ENCODE results near the gene RNLS. TPM values are rescaled to one million over a fixed set of nuclear protein-coding genes. Genes with fewer than 3 reads are reported as not detected.

The RNLS gene
- total and polyA plus RNA-seq, 3 donors from 2014 or later, result 13.0 to 27.4 (median 27.1) TPM

DNA sequence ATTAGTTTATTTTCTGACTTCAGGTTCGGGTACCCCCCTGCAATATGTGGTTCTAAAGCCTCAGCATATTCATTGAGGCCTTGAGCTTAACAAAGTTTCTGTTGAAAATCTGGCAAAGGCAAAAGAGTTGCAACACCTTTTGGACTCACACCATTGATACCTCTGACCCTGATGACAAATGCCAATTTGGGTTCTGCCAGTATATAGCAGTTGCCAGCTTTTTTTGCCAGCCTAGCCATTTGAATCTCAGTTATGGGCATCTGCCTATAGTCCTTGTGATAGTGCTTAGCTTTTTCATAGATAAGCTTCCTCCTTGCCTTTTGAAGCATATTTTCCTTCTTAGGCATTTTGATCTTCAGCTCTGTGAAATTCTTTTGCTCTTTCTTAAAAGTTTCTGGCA is 35.4 kb upstream of the RNLS start:
- intact Hi-C loops (cut with DNase I; ENCODE audit: low total_unique reads), result no loop called here
- no peaks in the 10 kb centered on the region for H3K36me3 ChIP-seq (ENCODE audit: low read depth, missing control alignments)
- 82% methylated on average over 1 of the region's 1 CpG for WGBS, 2 donors
- H3K9me3 ChIP-seq, result no peaks in the 10 kb centered on the region
- no peaks in the 10 kb centered on the region for H3K4me1 ChIP-seq
- no peak for DNase-seq
- no peak overlapping the region for H3K27ac ChIP-seq
- H3K4me3 ChIP-seq, result no peak overlapping the region
- no peaks in the 10 kb centered on the region for H3K27me3 ChIP-seq
- TF ChIP-seq, protein P1, sequence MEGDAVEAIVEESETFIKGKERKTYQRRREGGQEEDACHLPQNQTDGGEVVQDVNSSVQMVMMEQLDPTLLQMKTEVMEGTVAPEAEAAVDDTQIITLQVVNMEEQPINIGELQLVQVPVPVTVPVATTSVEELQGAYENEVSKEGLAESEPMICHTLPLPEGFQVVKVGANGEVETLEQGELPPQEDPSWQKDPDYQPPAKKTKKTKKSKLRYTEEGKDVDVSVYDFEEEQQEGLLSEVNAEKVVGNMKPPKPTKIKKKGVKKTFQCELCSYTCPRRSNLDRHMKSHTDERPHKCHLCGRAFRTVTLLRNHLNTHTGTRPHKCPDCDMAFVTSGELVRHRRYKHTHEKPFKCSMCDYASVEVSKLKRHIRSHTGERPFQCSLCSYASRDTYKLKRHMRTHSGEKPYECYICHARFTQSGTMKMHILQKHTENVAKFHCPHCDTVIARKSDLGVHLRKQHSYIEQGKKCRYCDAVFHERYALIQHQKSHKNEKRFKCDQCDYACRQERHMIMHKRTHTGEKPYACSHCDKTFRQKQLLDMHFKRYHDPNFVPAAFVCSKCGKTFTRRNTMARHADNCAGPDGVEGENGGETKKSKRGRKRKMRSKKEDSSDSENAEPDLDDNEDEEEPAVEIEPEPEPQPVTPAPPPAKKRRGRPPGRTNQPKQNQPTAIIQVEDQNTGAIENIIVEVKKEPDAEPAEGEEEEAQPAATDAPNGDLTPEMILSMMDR (IDR thresholded peaks at IDR 0.05), result no peak
- no peak for TF ChIP-seq POLR2A (IDR thresholded peaks at IDR 0.05)

GRCh38 chr10:88617772-88618300 is 34.7 kb upstream of the RNLS start:
- Histone ChIP-seq H3K27ac (no peak overlapping the region), H3K9me3 (no peaks in the 10 kb centered on the region), H3K4me1 (no peaks in the 10 kb centered on the region), H3K36me3 (ENCODE audit: low read depth, missing control alignments) (no peaks in the 10 kb centered on the region), H3K4me3 (no peak overlapping the region), H3K27me3 (no peaks in the 10 kb centered on the region)
- WGBS, 2 donors, result 75 to 97% methylated on average over 1 of the region's 1 CpG
- intact Hi-C loops (cut with DNase I; ENCODE audit: low total_unique reads), result no loop called here
- TF ChIP-seq, protein P1 (IDR thresholded peaks at IDR 0.05), result no peak
- TF ChIP-seq POLR2A (IDR thresholded peaks at IDR 0.05), result no peak
- no peak for DNase-seq

DNA sequence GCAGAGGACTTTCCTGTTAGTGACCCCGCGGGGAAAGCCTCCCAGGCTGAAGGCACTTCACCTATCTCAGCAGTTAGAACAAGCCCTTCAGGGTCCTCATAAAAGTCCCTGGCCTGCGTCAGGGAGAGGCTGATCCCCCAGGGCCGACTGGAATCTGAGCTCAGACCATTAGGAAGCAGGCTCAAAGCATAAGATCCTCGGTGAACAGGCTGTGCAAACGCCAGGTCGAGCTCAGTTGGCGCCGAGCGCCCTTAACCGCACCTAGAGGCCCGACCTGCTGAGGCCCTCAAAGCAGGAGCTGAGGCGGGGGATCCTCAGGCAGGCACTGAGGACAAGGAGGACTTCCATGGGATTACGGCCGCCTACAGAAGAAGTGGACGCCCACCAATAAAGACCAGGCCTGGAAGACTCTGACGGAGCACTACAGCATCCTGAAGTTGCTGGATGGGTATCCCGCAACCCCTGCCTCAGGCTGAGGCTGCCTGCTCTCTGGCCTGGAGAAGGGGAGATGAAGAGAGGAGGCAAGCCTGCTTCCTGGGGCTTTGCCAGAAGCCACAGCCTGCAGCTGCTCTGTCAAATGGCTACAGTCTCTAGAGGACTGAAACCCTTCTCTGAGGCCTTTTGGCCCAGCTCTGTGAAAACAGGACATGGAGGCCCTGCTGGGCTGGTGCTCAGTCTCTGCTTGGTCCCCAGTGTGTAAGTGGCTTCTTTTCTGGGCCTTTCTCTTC is 33.3 kb upstream of the RNLS start:
- DNase-seq, result peak; percentile 12
- intact Hi-C loops (cut with DNase I; ENCODE audit: low total_unique reads), result no loop called here

GRCh38 chr10:88608780-88609179 is 25.7 kb upstream of the RNLS start:
- WGBS, 2 donors, result 80 to 82% methylated on average over 2 of the region's 2 CpGs
- no peak for TF ChIP-seq POLR2A (IDR thresholded peaks at IDR 0.05)
- TF ChIP-seq, protein P1 (IDR thresholded peaks at IDR 0.05), result no peak
- H3K36me3 ChIP-seq (ENCODE audit: low read depth, missing control alignments), result no peaks in the 10 kb centered on the region
- intact Hi-C loops (cut with DNase I; ENCODE audit: low total_unique reads), result no loop called here
- H3K9me3 ChIP-seq, result no peaks in the 10 kb centered on the region
- H3K27ac ChIP-seq, result no peak overlapping the region
- H3K27me3 ChIP-seq, result no peaks in the 10 kb centered on the region
- H3K4me1 ChIP-seq, result no peaks in the 10 kb centered on the region
- DNase-seq, result no peak
- H3K4me3 ChIP-seq, result no peak overlapping the region

More for the DNA sequence above, 33.3 kb upstream of the RNLS start:
- Histone ChIP-seq H3K27me3 (no peaks in the 10 kb centered on the region), H3K4me1 (no peaks in the 10 kb centered on the region), H3K9me3 (no peaks in the 10 kb centered on the region), H3K27ac (no peak overlapping the region), H3K4me3 (no peak overlapping the region), H3K36me3 (ENCODE audit: low read depth, missing control alignments) (no peaks in the 10 kb centered on the region)
- 62 to 84% methylated on average over 6 to 18 of the region's 18 CpGs for WGBS, 2 donors
- TF ChIP-seq, protein P1 (IDR thresholded peaks at IDR 0.05), result no peak
- TF ChIP-seq POLR2A (IDR thresholded peaks at IDR 0.05), result no peak

Measured in testis (tissue), 3 donors.